ENCODE results near the gene PTCD1. TPM values are rescaled to one million over a fixed set of nuclear protein-coding genes. Genes with fewer than 3 reads are reported as not detected.
A peak's percentile ranks its signal among the peaks of the same experiment; 100 is the strongest.

The PTCD1 gene
- total and polyA plus RNA-seq, 2 donors (not counting 1 experiment from before 2014, with no cell fraction given): 2.3 to 8.1 TPM

GRCh38 chr7:99465421-99465768 lies 26.8 kb upstream of the PTCD1 start:
- TF ChIP-seq EZH2 (IDR thresholded peaks at IDR 0.05; ENCODE audit: low read length, missing control alignments): no peak
- TF ChIP-seq, protein P1, sequence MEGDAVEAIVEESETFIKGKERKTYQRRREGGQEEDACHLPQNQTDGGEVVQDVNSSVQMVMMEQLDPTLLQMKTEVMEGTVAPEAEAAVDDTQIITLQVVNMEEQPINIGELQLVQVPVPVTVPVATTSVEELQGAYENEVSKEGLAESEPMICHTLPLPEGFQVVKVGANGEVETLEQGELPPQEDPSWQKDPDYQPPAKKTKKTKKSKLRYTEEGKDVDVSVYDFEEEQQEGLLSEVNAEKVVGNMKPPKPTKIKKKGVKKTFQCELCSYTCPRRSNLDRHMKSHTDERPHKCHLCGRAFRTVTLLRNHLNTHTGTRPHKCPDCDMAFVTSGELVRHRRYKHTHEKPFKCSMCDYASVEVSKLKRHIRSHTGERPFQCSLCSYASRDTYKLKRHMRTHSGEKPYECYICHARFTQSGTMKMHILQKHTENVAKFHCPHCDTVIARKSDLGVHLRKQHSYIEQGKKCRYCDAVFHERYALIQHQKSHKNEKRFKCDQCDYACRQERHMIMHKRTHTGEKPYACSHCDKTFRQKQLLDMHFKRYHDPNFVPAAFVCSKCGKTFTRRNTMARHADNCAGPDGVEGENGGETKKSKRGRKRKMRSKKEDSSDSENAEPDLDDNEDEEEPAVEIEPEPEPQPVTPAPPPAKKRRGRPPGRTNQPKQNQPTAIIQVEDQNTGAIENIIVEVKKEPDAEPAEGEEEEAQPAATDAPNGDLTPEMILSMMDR (conservative IDR thresholded peaks at IDR 0.05 in 1 of 2, IDR thresholded peaks at IDR 0.05 in 1 of 2; ENCODE audit: low read depth in 1 of 2, low read length in 2 of 2): no peak
- Histone ChIP-seq H3K36me3 (ENCODE audit: control insufficient read depth, insufficient read depth, low read length) (no peaks in the 10 kb centered on the region), H3K9me3 (ENCODE audit: control insufficient read depth, insufficient read depth, low read depth, low read length) (no peaks in the 10 kb centered on the region), H3K4me2 (ENCODE audit: extremely low read depth, insufficient read depth, low read length) (peak overlapping the region; percentile 94), H3K27me3 (ENCODE audit: control insufficient read depth, insufficient read depth, low read length) (no peaks in the 10 kb centered on the region), H3K9ac (ENCODE audit: insufficient read depth, low read length) (peak overlapping the region; percentile 95), H2AFZ (ENCODE audit: low read length) (peak overlapping the region; percentile 96), H3K79me2 (ENCODE audit: control insufficient read depth, insufficient read depth, low read length) (peaks cover 53% of the 10 kb centered on the region), H3K27ac (ENCODE audit: insufficient read depth, low read length) (peak overlapping the region; percentile 93), H4K20me1 (ENCODE audit: control insufficient read depth, extremely low read depth, insufficient read depth, low read length) (no peaks in the 10 kb centered on the region), H3K4me3 (replicated peaks in 1 of 4; ENCODE audit: control extremely low read depth in 1 of 4, insufficient read depth in 1 of 4, low read depth in 3 of 4, low read length in 4 of 4) (peak overlapping the region; percentile 75 to 98 (median 88)), H3K4me1 (ENCODE audit: control insufficient read depth, extremely low read depth, insufficient read depth, low read length) (no peaks in the 10 kb centered on the region)
- DNase-seq (ENCODE audit: low read depth in 2 of 2): no peak

- Histone ChIP-seq H3K9me3 (ENCODE audit: control insufficient read depth, insufficient read depth, low read depth, low read length) (no peaks in the 10 kb centered on the region), H4K20me1 (ENCODE audit: control insufficient read depth, extremely low read depth, insufficient read depth, low read length) (no peaks in the 10 kb centered on the region), H3K4me3 (replicated peaks in 1 of 4; ENCODE audit: control extremely low read depth in 1 of 4, insufficient read depth in 1 of 4, low read depth in 3 of 4, low read length in 4 of 4) (no peak overlapping the region), H3K9ac (ENCODE audit: insufficient read depth, low read length) (no peak overlapping the region), H2AFZ (ENCODE audit: low read length) (no peak overlapping the region), H3K27ac (ENCODE audit: insufficient read depth, low read length) (no peak overlapping the region), H3K27me3 (ENCODE audit: control insufficient read depth, insufficient read depth, low read length) (no peaks in the 10 kb centered on the region), H3K4me1 (ENCODE audit: control insufficient read depth, extremely low read depth, insufficient read depth, low read length) (no peaks in the 10 kb centered on the region), H3K79me2 (ENCODE audit: control insufficient read depth, insufficient read depth, low read length) (peaks cover 76% of the 10 kb centered on the region), H3K36me3 (ENCODE audit: control insufficient read depth, insufficient read depth, low read length) (peaks cover 7% of the 10 kb centered on the region), H3K4me2 (ENCODE audit: extremely low read depth, insufficient read depth, low read length) (no peak overlapping the region)
- no peak for TF ChIP-seq EZH2 (IDR thresholded peaks at IDR 0.05; ENCODE audit: low read length, missing control alignments)
- TF ChIP-seq, protein P1 (conservative IDR thresholded peaks at IDR 0.05 in 1 of 2, IDR thresholded peaks at IDR 0.05 in 1 of 2; ENCODE audit: low read depth in 1 of 2, low read length in 2 of 2): no peak
- DNase-seq (ENCODE audit: low read depth in 2 of 2): no peak
Observed at GRCh38 chr7:99461221-99461620, 22.6 kb upstream of the PTCD1 start.

GRCh38 chr7:99460651-99461050 lies 22.1 kb upstream of the PTCD1 start:
- H2AFZ ChIP-seq (ENCODE audit: low read length): no peak overlapping the region
- no peaks in the 10 kb centered on the region for H3K27me3 ChIP-seq (ENCODE audit: control insufficient read depth, insufficient read depth, low read length)
- peaks cover 11% of the 10 kb centered on the region for H3K36me3 ChIP-seq (ENCODE audit: control insufficient read depth, insufficient read depth, low read length)
- no peak overlapping the region for H3K9ac ChIP-seq (ENCODE audit: insufficient read depth, low read length)
- DNase-seq (ENCODE audit: low read depth in 2 of 2): no peak
- TF ChIP-seq EZH2 (IDR thresholded peaks at IDR 0.05; ENCODE audit: low read length, missing control alignments): no peak
- TF ChIP-seq, protein P1 (conservative IDR thresholded peaks at IDR 0.05 in 1 of 2, IDR thresholded peaks at IDR 0.05 in 1 of 2; ENCODE audit: low read depth in 1 of 2, low read length in 2 of 2): no peak
- no peak overlapping the region for H3K27ac ChIP-seq (ENCODE audit: insufficient read depth, low read length)
- peaks cover 71% of the 10 kb centered on the region for H3K79me2 ChIP-seq (ENCODE audit: control insufficient read depth, insufficient read depth, low read length)
- no peaks in the 10 kb centered on the region for H3K4me1 ChIP-seq (ENCODE audit: control insufficient read depth, extremely low read depth, insufficient read depth, low read length)
- no peak overlapping the region for H3K4me3 ChIP-seq (replicated peaks in 1 of 4; ENCODE audit: control extremely low read depth in 1 of 4, insufficient read depth in 1 of 4, low read depth in 3 of 4, low read length in 4 of 4)
- no peak overlapping the region for H3K4me2 ChIP-seq (ENCODE audit: extremely low read depth, insufficient read depth, low read length)
- no peaks in the 10 kb centered on the region for H3K9me3 ChIP-seq (ENCODE audit: control insufficient read depth, insufficient read depth, low read depth, low read length)
- H4K20me1 ChIP-seq (ENCODE audit: control insufficient read depth, extremely low read depth, insufficient read depth, low read length): no peaks in the 10 kb centered on the region

Data from fibroblast of lung (primary cell).